Stomach (tissue), 9 donors: ENCODE data around the gene PBXIP1. TPM values are rescaled to one million over a fixed set of nuclear protein-coding genes. Genes with fewer than 3 reads are reported as not detected.

Experiments
- DNase-seq, 2 donors: peaks; one replicate each; pipeline versions ENCODE4 v3.0.0 to v3.0.0-alpha.2; 2013 to 2019
- H3K27ac ChIP-seq, 5 donors: fragments of 200-600 bp in 4 of 5; sonication (generic) in 4 of 5; one replicate each; pipeline ENCODE4 v1.5.1; 2013 to 2019; ENCODE audit warnings: mild to moderate bottlenecking in 1 of 5, moderate library complexity in 1 of 5
- H3K27me3 ChIP-seq, 3 donors: fragments of 200-600 bp; sonication (generic); one replicate each; pipeline ENCODE4 v1.5.1; 2017 to 2019; ENCODE audit warnings: mixed run types in 1 of 3
- H3K36me3 ChIP-seq, 4 donors: fragments of 200-600 bp; sonication (generic); 1 replicate in 3 of 4; 2 replicates in 1 of 4; pipeline ENCODE4 v1.5.1; 2016 to 2019
- H3K4me1 ChIP-seq, 4 donors: fragments of 200-600 bp; sonication (generic); one replicate each; pipeline ENCODE4 v1.5.1; 2016 to 2019
- H3K4me3 ChIP-seq, 4 donors: fragments of 200-600 bp; sonication (generic) in 3 of 4; one replicate each; pipeline ENCODE4 v1.5.1; 2016 to 2019; ENCODE audit warnings: mild to moderate bottlenecking in 1 of 4
- H3K9me3 ChIP-seq, 4 donors: fragments of 200-600 bp; sonication (generic); one replicate each; pipeline ENCODE4 v1.5.1; 2016 to 2019
- CTCF ChIP-seq, 7 experiments: fragments of 450-650 bp in 4 of 7; fragments of 200-600 bp in 3 of 7; sonication (generic) in 3 of 7; IDR thresholded peaks; one replicate each; pipeline ENCODE4 v1.5.1; 2016 to 2019; ENCODE audit warnings: antibody characterized with exemption in 7 of 7, control low read depth in 2 of 7, mild to moderate bottlenecking in 1 of 7
- EP300 ChIP-seq: sonication (generic); formaldehyde crosslinking; IDR thresholded peaks from one replicate; pipeline ENCODE4 v1.6.1; 2017; ENCODE audit warnings: antibody characterized with exemption
- POLR2A ChIP-seq, 4 donors: fragments of 450-650 bp; IDR thresholded peaks; one replicate each; pipeline ENCODE4 v1.6.1; 2016; ENCODE audit warnings: antibody characterized with exemption in 4 of 4, control low read depth in 2 of 4, mild to moderate bottlenecking in 1 of 4, moderate library complexity in 1 of 4
- POLR2AphosphoS5 ChIP-seq, 3 donors: sonication (generic); formaldehyde crosslinking; IDR thresholded peaks; one replicate each; pipeline ENCODE4 v1.6.1; 2016; ENCODE audit warnings: antibody characterized with exemption in 3 of 3
- WGBS, 5 donors: extraction: QIAGEN DNeasy Blood & Tissue Kit in 3 of 5; methylation state at CpG; one replicate each; pipeline versions ENCODE4 v1.1.5 to v1.1.7; 2013 to 2018; 5-methylcytosine and 5-hydroxymethylcytosine counted together
- intact Hi-C: fragments of 100-400 bp; cut with DNase I; formaldehyde crosslinking; loops from one replicate; pipeline ENCODE4 v1.15.1; 2023; ENCODE audit warnings: low total_unique reads
- polyA plus RNA-seq, 3 donors: library from polyadenylated mRNA; stranded (reverse); fragments of 200-250 nt; gene quantifications; one replicate each; pipeline ENCODE4 v1.2.3, GENCODE V29; 2013
- total RNA-seq, 5 donors: library from RNA; depleted of rRNA; stranded (reverse); fragments of >200 nt; gene quantifications; one replicate each; pipeline versions ENCODE4 v1.1.0 to v1.2.3, GENCODE V29; 2014 to 2016
- donor health status: healthy with polysubstance abuse.
- donor health status: Bipolar disorder and iron deficiency.
- donor health status: healthy.

PBXIP1 gene
- total and polyA plus RNA-seq, 8 donors = 19.7 to 123 (median 71.7) TPM

DNA sequence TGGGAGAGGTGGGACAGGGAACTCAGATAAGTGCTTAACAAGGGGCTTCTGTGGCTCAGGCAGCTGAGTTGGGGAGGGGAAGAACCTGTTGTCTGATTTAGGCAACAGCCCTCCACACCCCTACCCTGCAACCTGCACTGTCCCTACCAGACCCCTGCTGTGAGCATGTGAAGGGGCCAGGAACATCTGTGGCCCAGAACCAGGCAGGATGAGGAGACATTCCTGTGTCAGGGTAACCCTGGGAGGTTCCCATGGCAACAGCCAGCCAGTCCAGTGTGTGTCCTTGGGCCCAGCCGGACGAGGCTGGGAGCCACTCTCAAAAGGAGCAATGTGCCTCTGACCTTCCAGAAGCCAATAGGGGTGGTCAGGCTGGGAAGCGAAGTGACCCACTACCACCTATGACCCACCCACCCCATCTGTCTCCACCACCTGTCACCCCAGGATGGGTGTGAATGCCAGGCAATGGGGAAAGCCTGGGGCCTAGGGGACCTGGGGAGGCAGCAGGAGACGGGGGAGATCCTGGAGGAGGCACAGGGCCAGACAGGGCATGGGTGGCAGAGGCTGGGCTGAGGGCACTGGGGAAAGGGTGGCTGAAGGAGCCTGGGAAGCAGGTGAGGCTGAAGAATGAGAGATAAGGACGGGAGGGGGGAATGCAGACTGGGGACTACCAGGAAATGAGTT is 14.4 kb downstream of the PBXIP1 start:
- Histone ChIP-seq H3K27ac (peak overlapping the region; percentile 49 to 85 (median 71)), H3K4me3 (no peak overlapping the region), H3K36me3 (peaks cover 7 to 24% (median 19%) of the 10 kb centered on the region in 4 donors), H3K4me1 (peaks cover 42 to 76% (median 58%) of the 10 kb centered on the region in 4 donors), H3K27me3 (no peaks in the 10 kb centered on the region), H3K9me3 (no peaks in the 10 kb centered on the region)
- intact Hi-C loops = no loop called here
- peak; percentile 48 to 76 for DNase-seq
- WGBS, 5 donors = 33 to 44% (median 38%) methylated on average over 3 to 5 of the region's 5 CpGs
- no peak for TF ChIP-seq POLR2A (IDR thresholded peaks at IDR 0.05)
- TF ChIP-seq POLR2AphosphoS5 (IDR thresholded peaks at IDR 0.05) = no peak
- TF ChIP-seq EP300 = no peak
- TF ChIP-seq CTCF (IDR thresholded peaks at IDR 0.05) = no peak

- peaks cover 45 to 83% (median 64%) of the 10 kb centered on the region in 4 donors for H3K4me1 ChIP-seq
Observed at GRCh38 chr1:154940651-154941194, 15.2 kb downstream of the PBXIP1 start.

GRCh38 chr1:154940213-154940560 is 15.7 kb downstream of the PBXIP1 start:
- Histone ChIP-seq H3K9me3 (no peaks in the 10 kb centered on the region), H3K36me3 (peaks cover 3 to 11% (median 6%) of the 10 kb centered on the region in 4 donors), H3K4me1 (peaks cover 51 to 84% (median 67%) of the 10 kb centered on the region in 4 donors), H3K4me3 (no peak overlapping the region), H3K27ac (peak overlapping the region in 2 of 5 donors; percentile 74 to 85), H3K27me3 (no peaks in the 10 kb centered on the region)
- WGBS, 5 donors = 81 to 100% (median 89%) methylated on average over 1 of the region's 1 CpG
- intact Hi-C loops = no loop called here
- TF ChIP-seq CTCF (IDR thresholded peaks at IDR 0.05) (no peak), EP300 (no peak), POLR2A (IDR thresholded peaks at IDR 0.05) (no peak), POLR2AphosphoS5 (IDR thresholded peaks at IDR 0.05) (no peak)
- DNase-seq = no peak

More at GRCh38 chr1:154940651-154941194, 15.2 kb downstream of the PBXIP1 start:
- Histone ChIP-seq H3K9me3 (no peaks in the 10 kb centered on the region), H3K4me3 (no peak overlapping the region), H3K27me3 (no peaks in the 10 kb centered on the region), H3K27ac (peak overlapping the region in 4 of 5 donors; percentile 10 to 85 (median 72)), H3K36me3 (peaks cover 3 to 16% (median 12%) of the 10 kb centered on the region in 4 donors)
- no peak for DNase-seq
- no peak for TF ChIP-seq POLR2A (IDR thresholded peaks at IDR 0.05)
- TF ChIP-seq CTCF (IDR thresholded peaks at IDR 0.05) = no peak
- no peak for TF ChIP-seq EP300
- no peak for TF ChIP-seq POLR2AphosphoS5 (IDR thresholded peaks at IDR 0.05)
- WGBS, 5 donors = 66 to 75% (median 70%) methylated on average over 7 to 8 of the region's 8 CpGs
- intact Hi-C loops = no loop called here

DNA sequence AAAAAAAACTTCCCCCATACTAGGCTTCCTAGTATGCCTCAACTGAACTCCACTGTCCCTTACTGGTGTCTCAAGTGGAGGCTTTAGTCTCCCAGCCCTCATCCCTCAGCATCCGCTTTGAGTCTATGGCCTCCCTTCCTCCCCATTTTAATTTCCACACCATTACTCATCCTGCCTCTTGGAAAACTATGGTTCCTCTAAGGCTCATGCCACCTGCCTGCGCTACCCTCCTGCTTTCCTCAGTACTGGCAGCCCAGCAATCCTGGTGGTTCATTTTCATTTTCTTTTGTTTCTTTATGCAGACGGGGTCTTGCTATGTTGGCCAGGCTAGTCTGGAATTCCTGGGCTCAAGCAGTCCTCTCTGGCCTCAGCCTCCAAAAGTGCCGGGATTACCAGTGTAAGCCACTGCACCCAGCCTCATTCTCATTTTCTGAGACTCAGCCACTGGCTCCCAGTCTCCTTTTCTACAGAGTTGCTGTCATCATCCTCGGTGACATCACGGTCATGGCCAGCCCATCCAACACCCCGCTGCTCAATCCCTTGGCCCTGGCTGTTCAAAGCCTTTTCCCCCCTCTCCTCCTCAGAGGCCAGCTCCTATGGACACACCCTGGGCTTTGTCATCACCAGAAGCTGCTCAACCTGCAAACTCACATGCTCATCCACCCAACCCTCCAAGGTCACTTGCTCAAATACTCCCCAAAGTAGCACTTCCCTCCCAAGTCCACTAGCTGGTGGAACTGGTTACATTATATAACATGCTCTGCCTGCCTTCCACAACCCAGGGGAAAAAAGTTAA is 17.1 kb downstream of the PBXIP1 start:
- WGBS, 5 donors = 96 to 99% (median 98%) methylated on average over 7 of the region's 7 CpGs
- H3K27ac ChIP-seq = peak overlapping the region; percentile 5 to 99 (median 98)
- DNase-seq = no peak

More for the DNA sequence above, 17.1 kb downstream of the PBXIP1 start:
- Histone ChIP-seq H3K27me3 (no peaks in the 10 kb centered on the region), H3K9me3 (no peaks in the 10 kb centered on the region), H3K4me1 (peaks cover 42 to 76% (median 57%) of the 10 kb centered on the region in 4 donors), H3K36me3 (no peaks in the 10 kb centered on the region), H3K4me3 (no peak overlapping the region)
- intact Hi-C loops = no loop called here
- TF ChIP-seq EP300 = no peak
- no peak for TF ChIP-seq CTCF (IDR thresholded peaks at IDR 0.05)
- no peak for TF ChIP-seq POLR2AphosphoS5 (IDR thresholded peaks at IDR 0.05)
- no peak for TF ChIP-seq POLR2A (IDR thresholded peaks at IDR 0.05)
